Omental fat pad (tissue), 4 donors: Measurements from ENCODE around the gene FRMPD4. TPM values are rescaled to one million over a fixed set of nuclear protein-coding genes. Genes with fewer than 3 reads are reported as not detected.

ENCODE experiments used
- ATAC-seq: fragments of 150-250 bp; one replicate; pipeline ENCODE4 v1.9.1; 2016; ENCODE audit warnings: mild to moderate bottlenecking, moderate library complexity; ENCODE audit not compliant: low FRiP score
- DNase-seq: peaks from one replicate; pipeline ENCODE4 v3.0.0-alpha.2; 2019; ENCODE audit warnings: low spot score
- CTCF ChIP-seq, 3 donors: fragments of 450-650 bp; IDR thresholded peaks; one replicate each; pipeline ENCODE4 v1.5.1; 2016 to 2017; ENCODE audit warnings: antibody characterized with exemption in 3 of 3, mild to moderate bottlenecking in 3 of 3, moderate library complexity in 2 of 3
- total RNA-seq, 4 donors: library from RNA; depleted of rRNA; stranded (reverse); fragments of >200 nt; gene quantifications; one replicate each; pipeline ENCODE4 v1.1.0, GENCODE V29; 2016

The FRMPD4 gene
- total RNA-seq, 4 donors from 2014 or later: 0.12 to 0.47 (median 0.25) TPM

- DNase-seq (no peak), ATAC-seq (no peak)
- no peak for TF ChIP-seq CTCF (IDR thresholded peaks at IDR 0.05)
Measured at GRCh38 chrX:12673487-12673886, 535.2 kb downstream of the FRMPD4 start.

GRCh38 chrX:12679522-12679921 is 541.2 kb downstream of the FRMPD4 start:
- ATAC-seq (no peak), DNase-seq (no peak)
- TF ChIP-seq CTCF (IDR thresholded peaks at IDR 0.05): no peak

GRCh38 chrX:12681047-12681446 is 542.8 kb downstream of the FRMPD4 start:
- ATAC-seq: no peak
- no peak for TF ChIP-seq CTCF (IDR thresholded peaks at IDR 0.05)

GRCh38 chrX:12685541-12685940 is 547.3 kb downstream of the FRMPD4 start:
- DNase-seq: no peak
- ATAC-seq: no peak
- no peak for TF ChIP-seq CTCF (IDR thresholded peaks at IDR 0.05)

More at GRCh38 chrX:12681047-12681446, 542.8 kb downstream of the FRMPD4 start:
- DNase-seq: no peak

GRCh38 chrX:12686331-12686730 is 548.1 kb downstream of the FRMPD4 start:
- TF ChIP-seq CTCF (IDR thresholded peaks at IDR 0.05): no peak
- no peak for ATAC-seq

GRCh38 chrX:12690646-12691045 is 552.4 kb downstream of the FRMPD4 start:
- DNase-seq (no peak), ATAC-seq (no peak)
- TF ChIP-seq CTCF (IDR thresholded peaks at IDR 0.05): no peak

More at GRCh38 chrX:12686331-12686730, 548.1 kb downstream of the FRMPD4 start:
- DNase-seq: no peak

GRCh38 chrX:12693754-12694153 is 555.5 kb downstream of the FRMPD4 start:
- ATAC-seq: no peak
- TF ChIP-seq CTCF (IDR thresholded peaks at IDR 0.05): no peak
- no peak for DNase-seq
